Measurements from ENCODE around the gene C2orf74.
A peak's percentile ranks its signal among the peaks of the same experiment; 100 is the strongest.
"Not testable (repeated sequence)": the region's sequence is repeated elsewhere in the genome, so short reads cannot be mapped to it uniquely, and the experiment has no call there.

The C2orf74 gene

GRCh38 chr2:61151436-61151835, 10.6 kb upstream of the C2orf74 start:
- TF ChIP-seq POLR2A (IDR thresholded peaks at IDR 0.05; ENCODE audit: low read depth, low read length) = no peak
- FAIRE-seq (peak; percentile 58), DNase-seq (ENCODE audit: insufficient read length, low spot score) (peak; percentile 24)

DNA sequence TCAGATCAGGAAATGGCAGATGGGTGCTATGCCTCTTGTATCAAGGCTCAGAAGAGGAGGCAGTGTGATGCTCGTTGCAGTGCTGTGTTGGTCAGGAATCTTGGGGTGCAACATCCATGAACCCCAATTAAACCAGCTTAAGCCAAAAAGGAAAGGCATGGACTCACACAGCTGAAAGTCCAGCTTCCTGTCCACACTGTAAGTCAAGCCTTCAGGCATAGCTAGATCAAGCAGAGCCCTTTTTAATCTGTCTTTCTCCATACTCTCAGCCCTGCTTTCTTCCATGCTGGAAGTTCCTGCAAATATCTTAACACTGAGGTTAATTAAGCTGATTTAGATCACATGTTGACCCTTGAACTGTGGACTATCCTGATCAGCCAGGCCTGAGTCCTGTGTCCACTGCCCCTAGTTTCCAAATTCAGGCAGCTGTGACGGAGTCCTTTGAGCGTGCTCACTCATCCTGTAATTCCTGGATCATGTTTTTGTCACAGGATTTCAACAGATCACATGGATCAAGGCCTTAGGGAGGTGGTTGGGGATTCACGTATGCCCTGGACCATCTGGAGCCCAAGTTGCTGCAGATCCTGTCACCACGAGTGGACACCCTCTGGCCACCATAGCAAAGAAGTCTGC, 4.5 kb upstream of the C2orf74 start:
- DNase-seq (ENCODE audit: insufficient read length, low spot score) (no peak), FAIRE-seq (no peak)
- no peak for TF ChIP-seq POLR2A (IDR thresholded peaks at IDR 0.05; ENCODE audit: low read depth, low read length)

GRCh38 chr2:61158356-61158955, 3.5 kb upstream of the C2orf74 start:
- FAIRE-seq (no peak), DNase-seq (ENCODE audit: insufficient read length, low spot score) (no peak)
- no peak for TF ChIP-seq POLR2A (IDR thresholded peaks at IDR 0.05; ENCODE audit: low read depth, low read length)

GRCh38 chr2:61162721-61163120, 733 bp downstream of the C2orf74 start:
- TF ChIP-seq POLR2A (IDR thresholded peaks at IDR 0.05; ENCODE audit: low read depth, low read length) = no peak
- no peak for FAIRE-seq
- no peak for DNase-seq (ENCODE audit: insufficient read length, low spot score)

GRCh38 chr2:61165082-61165481, 3.1 kb downstream of the C2orf74 start:
- FAIRE-seq; DNase-seq (ENCODE audit: insufficient read length, low spot score): not testable (repeated sequence)

- DNase-seq (ENCODE audit: insufficient read length, low spot score) (no peak), FAIRE-seq (no peak)
- no peak for TF ChIP-seq POLR2A (IDR thresholded peaks at IDR 0.05; ENCODE audit: low read depth, low read length)
Observed at GRCh38 chr2:61165946-61166345, 4.0 kb downstream of the C2orf74 start.

DNA sequence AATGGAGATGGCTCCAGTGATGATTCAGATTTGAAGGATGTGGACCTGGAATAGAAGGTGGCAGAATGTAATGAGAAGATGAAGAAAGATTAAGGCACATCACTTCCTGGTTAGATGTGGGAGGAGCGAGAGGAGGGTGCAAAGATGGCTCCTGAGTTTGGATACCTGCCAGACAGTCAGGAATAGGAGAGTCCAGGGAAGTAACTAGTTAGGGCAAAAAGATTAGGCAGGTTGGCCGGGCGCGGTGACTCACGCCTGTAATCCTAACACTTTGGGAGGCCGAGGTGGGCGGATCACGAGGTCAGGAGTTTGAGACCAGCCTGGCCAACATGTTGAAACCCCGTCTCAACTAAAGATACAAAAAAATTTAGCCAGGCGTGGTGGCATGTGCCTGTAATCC, 5.6 kb downstream of the C2orf74 start:
- no peak for TF ChIP-seq POLR2A (IDR thresholded peaks at IDR 0.05; ENCODE audit: low read depth, low read length)
- FAIRE-seq = no peak
- DNase-seq (ENCODE audit: insufficient read length, low spot score) = no peak

DNA sequence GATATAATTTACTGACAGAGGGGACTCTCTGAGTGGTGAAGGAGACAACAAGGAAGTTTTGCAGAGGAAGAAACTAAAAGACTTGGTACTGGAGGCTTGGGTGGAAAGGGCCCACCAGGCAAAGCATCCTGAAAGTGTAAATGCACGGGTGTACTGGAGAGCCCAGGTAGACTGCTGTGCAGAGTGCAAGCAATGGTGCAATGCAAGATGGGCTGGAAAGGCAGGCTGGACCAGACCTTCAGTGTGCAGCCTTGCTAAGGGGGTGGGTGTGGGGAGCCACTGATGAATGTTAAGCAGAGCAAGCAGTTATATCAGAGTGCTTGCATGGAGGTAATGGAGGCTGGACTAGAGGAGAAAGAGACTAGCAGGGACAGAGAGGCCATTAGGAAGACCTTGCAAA, 10.7 kb downstream of the C2orf74 start:
- no peak for TF ChIP-seq POLR2A (IDR thresholded peaks at IDR 0.05; ENCODE audit: low read depth, low read length)
- no peak for FAIRE-seq
- DNase-seq (ENCODE audit: insufficient read length, low spot score) = no peak

DNA sequence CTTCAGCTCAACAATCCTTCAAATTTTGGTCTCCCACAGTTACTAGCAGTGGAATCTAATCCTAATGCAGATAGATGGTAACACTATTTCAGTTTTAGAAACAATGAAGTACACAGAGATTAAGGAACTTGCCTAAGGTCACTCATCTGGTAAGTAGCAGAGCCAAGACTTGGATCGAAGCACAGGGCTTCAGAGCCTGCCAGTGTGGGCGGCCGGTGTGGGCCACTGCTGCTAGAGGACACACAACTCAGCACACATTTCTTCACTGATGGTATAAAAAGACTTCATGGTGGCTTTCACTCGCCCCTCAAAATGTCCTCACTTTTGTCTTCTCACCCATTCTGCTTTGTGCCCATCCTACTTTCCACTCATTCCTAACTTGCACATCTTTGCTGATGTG, 11.1 kb downstream of the C2orf74 start:
- FAIRE-seq (no peak), DNase-seq (ENCODE audit: insufficient read length, low spot score) (no peak)
- TF ChIP-seq POLR2A (IDR thresholded peaks at IDR 0.05; ENCODE audit: low read depth, low read length) = no peak

- no peak for TF ChIP-seq POLR2A (IDR thresholded peaks at IDR 0.05; ENCODE audit: low read depth, low read length)
- DNase-seq (ENCODE audit: insufficient read length, low spot score) (no peak), FAIRE-seq (no peak)
Observed at GRCh38 chr2:61175036-61175435, 13.0 kb downstream of the C2orf74 start.

DNA sequence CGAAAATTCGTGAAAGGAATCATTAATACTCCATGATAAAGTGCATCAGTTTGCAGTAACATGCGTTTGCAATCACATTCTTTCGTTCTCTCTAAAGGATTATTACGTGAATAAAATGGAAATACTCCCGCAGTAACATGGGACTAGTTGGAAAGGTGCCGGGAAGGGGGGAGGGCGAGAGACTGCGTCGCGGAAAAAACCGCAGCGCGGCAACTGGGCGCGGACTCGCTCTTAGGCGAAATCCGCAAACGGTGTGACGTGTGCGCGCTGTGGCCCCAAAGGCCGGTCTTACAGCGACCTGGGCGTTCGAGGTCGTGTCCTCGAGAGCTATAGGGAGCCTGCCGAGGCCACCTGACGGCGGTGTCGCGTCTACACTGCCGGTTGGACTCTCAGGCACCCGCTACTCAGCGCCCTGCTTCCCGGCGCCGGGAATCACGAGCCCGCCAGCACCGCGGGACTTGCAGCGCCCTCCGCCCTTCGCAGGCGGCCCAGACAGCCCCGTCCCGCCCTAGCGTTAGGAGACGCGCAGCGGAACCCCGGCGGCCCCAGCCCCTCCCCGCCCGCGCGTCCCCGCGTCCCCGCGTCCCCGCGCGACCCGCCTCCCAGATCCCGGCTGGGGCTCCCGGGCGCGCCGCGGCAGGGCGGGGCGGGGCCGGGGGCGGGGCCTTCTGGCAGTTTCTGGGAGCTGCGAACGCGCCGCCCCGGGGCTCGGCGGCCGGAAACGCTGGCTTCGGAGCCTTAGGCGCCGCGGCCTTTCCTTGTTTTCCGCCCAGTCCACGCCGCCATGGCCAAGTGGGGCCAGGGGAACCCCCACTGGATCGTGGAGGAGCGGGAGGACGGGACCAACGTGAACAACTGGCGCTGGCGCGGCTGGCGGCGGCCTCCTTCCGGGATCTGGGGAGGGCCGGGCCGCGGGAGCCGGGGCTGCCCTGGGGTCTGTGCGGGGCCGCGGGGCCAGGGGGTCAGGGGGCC, 15.1 kb downstream of the C2orf74 start:
- peak; percentile 86 for TF ChIP-seq POLR2A (IDR thresholded peaks at IDR 0.05; ENCODE audit: low read depth, low read length)
- FAIRE-seq = no peak

DNA sequence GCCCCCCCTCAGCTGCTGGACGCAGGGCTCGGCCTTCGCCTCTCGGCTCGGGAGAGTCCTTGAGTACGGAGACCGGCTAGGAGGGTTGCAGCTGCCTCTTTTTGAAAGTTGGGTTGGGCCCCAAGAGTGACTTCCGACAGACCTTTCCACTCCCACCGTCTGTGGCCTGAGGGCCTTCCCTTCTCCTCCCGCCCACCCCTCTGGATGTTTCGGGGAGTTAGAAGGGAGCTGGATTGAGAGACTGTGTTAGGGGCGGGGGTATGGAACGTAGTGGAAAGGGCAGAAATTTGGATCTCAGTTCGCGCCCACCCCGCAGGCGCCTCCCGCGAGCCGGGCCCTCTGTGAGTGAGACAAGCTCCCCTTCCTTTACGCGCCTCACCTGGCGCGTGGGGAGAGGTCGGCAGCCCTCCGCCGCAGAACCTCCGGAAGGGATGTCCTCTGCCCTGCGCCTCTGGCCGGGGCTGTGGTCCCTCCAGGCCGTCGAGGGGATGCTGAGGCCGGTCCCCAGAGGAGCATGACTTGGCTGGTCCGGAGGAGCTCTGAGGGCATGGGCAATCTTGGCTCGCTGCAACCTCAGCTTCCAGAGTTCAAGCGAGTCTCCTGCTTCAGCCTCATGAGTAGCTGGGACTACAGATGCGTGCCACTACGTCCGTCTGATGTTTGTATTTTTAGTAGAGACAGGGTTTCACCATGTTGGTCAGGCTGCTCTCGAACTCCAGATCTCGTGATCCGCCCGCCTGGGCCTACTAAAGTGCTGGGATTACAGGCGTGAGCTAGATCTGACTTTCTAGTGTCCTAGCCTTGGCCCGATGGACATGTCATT, 15.9 kb downstream of the C2orf74 start:
- FAIRE-seq = no peak
- no peak for DNase-seq (ENCODE audit: insufficient read length, low spot score)
- TF ChIP-seq POLR2A (IDR thresholded peaks at IDR 0.05; ENCODE audit: low read depth, low read length) = no peak

More for the DNA sequence above, 15.1 kb downstream of the C2orf74 start:
- peak; percentile 95 for DNase-seq (ENCODE audit: insufficient read length, low spot score)

GRCh38 chr2:61178603-61179545, 16.9 kb downstream of the C2orf74 start:
- no peak for DNase-seq (ENCODE audit: insufficient read length, low spot score)

More at GRCh38 chr2:61178603-61179545, 16.9 kb downstream of the C2orf74 start:
- no peak for FAIRE-seq
- TF ChIP-seq POLR2A (IDR thresholded peaks at IDR 0.05; ENCODE audit: low read depth, low read length) = no peak

All from H54 (cell line).